Measurements from ENCODE around the gene PSMD1.

The PSMD1 gene

DNA sequence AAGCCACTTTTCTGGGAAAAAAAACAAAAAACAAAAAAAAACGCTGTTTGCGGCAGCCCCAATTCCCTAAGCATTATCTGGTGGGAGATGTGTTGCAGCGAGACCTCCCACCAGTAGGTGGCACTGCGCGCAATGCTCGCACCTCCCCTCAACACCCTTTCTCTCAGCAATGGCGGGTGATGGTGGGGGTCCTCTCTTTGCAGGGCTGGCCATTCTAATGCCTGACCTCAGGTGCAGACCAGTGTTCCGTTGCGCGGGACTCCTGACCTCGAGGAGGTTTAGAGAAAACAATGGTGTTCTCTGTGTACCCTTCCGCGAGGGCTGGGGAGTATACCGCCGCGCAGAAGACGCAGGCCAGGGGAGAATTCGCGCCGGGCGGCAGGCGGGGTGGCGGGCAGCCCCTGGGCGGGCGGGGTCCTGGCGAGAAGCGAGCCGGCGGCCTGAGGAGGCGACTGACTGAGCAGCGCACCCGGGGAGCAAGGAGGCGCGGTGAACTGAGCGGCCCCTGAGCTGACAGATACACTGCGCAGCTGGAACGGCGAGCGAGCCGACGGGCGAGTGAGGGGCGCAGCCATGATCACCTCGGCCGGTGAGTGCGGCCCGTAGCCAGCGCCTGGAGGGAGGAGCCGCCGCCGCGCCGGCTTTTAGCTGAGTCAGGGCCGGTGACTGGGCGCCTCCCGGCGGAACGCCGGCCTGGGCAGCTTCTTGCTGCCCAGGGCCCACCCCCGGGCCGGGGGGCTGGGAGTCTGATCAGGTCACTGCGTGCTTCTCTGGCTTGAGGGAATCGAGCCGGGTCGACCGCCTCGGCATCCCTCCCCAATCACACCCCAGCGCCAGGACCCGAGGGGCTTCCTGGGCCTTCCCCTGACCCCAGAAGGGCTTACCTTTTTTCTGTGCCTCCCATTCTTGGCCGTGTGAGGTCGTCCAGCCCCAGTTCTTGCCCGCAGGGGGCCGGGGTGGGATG is at the start of gene PSMD1:
TSS of gene PSMD1 (plus strand) at position 415 of the 964 bp plus-strand sequence. CDS start at position 574, 159 bp downstream.
- TF ChIP-seq, protein P1, sequence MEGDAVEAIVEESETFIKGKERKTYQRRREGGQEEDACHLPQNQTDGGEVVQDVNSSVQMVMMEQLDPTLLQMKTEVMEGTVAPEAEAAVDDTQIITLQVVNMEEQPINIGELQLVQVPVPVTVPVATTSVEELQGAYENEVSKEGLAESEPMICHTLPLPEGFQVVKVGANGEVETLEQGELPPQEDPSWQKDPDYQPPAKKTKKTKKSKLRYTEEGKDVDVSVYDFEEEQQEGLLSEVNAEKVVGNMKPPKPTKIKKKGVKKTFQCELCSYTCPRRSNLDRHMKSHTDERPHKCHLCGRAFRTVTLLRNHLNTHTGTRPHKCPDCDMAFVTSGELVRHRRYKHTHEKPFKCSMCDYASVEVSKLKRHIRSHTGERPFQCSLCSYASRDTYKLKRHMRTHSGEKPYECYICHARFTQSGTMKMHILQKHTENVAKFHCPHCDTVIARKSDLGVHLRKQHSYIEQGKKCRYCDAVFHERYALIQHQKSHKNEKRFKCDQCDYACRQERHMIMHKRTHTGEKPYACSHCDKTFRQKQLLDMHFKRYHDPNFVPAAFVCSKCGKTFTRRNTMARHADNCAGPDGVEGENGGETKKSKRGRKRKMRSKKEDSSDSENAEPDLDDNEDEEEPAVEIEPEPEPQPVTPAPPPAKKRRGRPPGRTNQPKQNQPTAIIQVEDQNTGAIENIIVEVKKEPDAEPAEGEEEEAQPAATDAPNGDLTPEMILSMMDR (IDR thresholded peaks at IDR 0.05; ENCODE audit: borderline replicate concordance, control extremely low read depth, extremely low read depth, insufficient read depth, missing control alignments): peak; percentile 93
- in situ Hi-C loops (cut with MboI; ENCODE audit: low sequenced_read_pairs, unreplicated experiment): no loop called here
- DNase-seq (ENCODE audit: low spot score): peak; percentile 95

DNA sequence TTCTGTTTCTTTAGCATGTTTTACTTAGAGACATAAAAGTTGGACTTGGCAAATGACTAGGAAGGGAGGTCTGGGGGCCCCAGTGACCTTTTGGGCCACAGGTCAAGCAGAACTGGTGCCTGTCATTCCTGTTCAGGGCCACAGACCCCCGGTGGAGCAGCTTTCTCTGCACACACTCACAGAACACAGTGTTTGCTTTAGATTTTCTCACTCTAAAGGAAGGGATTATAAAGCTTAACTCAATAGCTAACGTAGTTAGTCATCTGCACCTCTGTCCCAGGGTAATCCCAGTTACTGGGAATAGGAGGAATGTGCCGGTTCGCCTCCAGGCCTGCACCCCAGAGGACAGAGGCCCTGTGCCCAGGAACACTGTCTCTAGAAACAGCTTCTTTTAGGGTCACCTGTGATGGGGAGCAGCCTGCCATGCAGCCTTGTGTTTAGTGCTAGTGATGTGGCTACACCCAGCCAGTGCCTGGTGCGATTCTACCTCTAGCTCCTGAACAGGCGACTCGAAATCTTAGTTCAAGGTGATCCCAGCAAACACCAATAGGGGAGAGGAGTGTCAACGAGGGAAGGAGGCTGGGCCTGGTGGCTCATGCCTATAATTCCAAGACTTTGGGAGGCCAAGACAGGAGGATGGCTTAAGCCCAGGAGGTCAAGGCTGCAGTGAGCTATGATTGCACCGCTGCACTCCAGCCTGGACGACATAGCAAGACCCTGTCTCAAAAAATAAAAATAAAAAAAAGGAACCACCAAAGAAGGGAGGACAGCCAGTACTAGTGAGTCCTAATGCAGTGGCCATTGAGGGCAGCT is 49.2 kb upstream of the PSMD1 start:
- DNase-seq (ENCODE audit: low spot score): no peak
- in situ Hi-C loops (cut with MboI; ENCODE audit: low sequenced_read_pairs, unreplicated experiment): no loop called here

DNA sequence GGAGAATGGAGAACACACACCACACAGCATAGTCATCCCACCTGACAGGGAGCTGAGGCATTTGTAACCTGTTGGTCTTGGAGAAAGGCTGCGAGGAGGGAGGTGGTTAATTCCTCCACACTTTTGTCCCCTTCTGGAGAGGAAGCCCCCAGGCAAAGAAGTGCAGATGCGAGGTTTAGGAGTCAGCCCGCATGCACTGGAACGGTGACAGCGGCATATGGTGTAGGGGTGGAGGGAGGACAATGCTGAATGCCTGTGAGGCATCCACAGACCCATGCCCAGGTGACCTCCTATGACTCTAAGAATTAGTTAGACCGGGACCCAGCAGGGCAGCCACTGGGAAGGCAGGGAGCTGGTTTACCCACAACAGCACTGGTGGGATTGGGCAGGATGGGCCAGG is 48.5 kb upstream of the PSMD1 start:
- TF ChIP-seq, protein P1 (IDR thresholded peaks at IDR 0.05; ENCODE audit: borderline replicate concordance, control extremely low read depth, extremely low read depth, insufficient read depth, missing control alignments): no peak
- in situ Hi-C loops (cut with MboI; ENCODE audit: low sequenced_read_pairs, unreplicated experiment): no loop called here
- DNase-seq (ENCODE audit: low spot score): no peak

More for the DNA sequence above, 49.2 kb upstream of the PSMD1 start:
- TF ChIP-seq, protein P1 (IDR thresholded peaks at IDR 0.05; ENCODE audit: borderline replicate concordance, control extremely low read depth, extremely low read depth, insufficient read depth, missing control alignments): no peak

DNA sequence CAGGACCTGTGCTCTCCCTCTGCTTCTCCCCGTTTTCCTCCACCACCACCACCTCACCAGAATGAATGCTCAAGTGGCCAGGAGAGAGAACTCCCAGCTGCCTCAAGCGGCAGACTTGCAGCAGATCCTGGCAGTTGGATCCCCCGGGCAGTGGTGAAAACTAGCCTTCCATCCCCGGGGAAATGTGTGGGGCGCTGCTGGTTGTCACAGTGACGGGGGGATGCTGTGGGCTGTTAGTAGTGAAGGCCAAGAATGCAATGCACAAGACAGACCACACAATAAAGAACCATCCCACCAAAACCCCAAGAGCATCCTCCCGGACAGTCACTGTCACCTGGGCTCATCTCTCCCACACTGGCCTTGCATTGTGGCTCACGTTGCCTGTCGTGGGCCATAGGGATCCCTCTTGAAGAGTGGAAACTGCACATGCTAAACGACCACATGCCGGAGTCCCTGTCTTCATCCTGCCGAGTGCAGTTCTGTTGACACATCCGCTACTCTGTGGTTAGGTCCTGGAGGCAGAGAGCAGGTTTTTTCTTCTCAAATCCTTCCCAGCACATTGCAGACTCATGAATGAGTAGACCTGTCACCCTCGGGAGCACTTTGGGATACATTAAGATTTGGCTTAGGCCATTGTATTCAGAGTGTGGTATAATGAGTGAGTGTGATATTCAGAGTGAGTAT is 47.3 kb upstream of the PSMD1 start:
- TF ChIP-seq, protein P1 (IDR thresholded peaks at IDR 0.05; ENCODE audit: borderline replicate concordance, control extremely low read depth, extremely low read depth, insufficient read depth, missing control alignments): no peak
- DNase-seq (ENCODE audit: low spot score): no peak
- in situ Hi-C loops (cut with MboI; ENCODE audit: low sequenced_read_pairs, unreplicated experiment): no loop called here

DNA sequence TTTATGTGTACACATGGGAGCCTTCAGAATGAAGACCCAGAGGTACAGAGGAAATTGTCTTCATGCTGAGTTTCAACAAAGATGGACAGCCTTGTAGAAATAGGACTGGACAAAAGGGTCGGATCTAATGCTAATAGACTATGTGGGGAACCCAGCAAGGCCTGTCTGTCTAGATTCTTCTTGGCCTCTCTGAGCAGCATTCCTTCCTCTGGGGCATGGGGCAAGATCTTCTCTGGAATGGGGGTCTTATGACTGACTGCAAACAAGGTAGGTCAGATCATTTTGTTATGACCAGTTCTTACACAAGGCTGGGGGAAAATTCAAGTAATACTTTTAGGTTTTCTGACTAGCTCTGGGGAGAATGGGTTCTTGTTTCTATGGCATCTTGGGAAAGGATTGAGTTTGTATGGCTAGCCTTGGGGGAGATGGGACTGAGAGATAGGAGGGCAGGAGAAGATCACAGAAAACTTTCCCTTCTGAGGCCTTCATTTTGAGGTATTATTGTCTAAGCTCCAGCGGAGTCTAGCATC is 46.4 kb upstream of the PSMD1 start:
- in situ Hi-C loops (cut with MboI; ENCODE audit: low sequenced_read_pairs, unreplicated experiment): no loop called here
- TF ChIP-seq, protein P1 (IDR thresholded peaks at IDR 0.05; ENCODE audit: borderline replicate concordance, control extremely low read depth, extremely low read depth, insufficient read depth, missing control alignments): no peak

DNA sequence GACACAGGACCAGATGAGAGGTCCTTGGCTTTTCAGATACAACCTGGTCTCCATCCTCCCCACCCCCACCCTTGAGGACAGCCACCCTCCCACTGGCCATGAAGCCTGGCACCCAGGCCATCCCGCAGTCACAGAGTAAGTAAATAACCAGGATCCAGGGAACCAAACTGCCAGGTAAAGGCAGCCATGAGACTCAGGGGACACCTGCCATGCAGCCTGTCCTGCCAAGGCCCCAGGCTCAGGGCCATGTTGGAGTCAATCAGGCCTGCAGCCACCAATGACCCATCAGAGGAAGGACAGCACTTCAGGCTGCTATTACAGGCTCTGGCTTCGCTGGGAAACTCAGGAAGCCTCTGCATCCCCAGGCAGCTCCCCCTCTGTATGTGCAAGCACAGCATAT is 45.1 kb upstream of the PSMD1 start:
- in situ Hi-C loops (cut with MboI; ENCODE audit: low sequenced_read_pairs, unreplicated experiment): no loop called here
- no peak for DNase-seq (ENCODE audit: low spot score)
- TF ChIP-seq, protein P1 (IDR thresholded peaks at IDR 0.05; ENCODE audit: borderline replicate concordance, control extremely low read depth, extremely low read depth, insufficient read depth, missing control alignments): no peak

More for the DNA sequence above, 46.4 kb upstream of the PSMD1 start:
- no peak for DNase-seq (ENCODE audit: low spot score)
